Psoas muscle (tissue), 8 donors: Measurements from ENCODE around the gene AGRN. TPM values are rescaled to one million over a fixed set of nuclear protein-coding genes. Genes with fewer than 3 reads are reported as not detected.
"Not testable (repeated sequence)": the region's sequence is repeated elsewhere in the genome, so short reads cannot be mapped to it uniquely, and the experiment has no call there.

Experiments
- ATAC-seq, 4 donors: fragments of 200-7000 bp; cut with Tn5 transposase; one replicate each; pipeline ENCODE4 v1.9.1; 2020; ENCODE audit warnings: moderate library complexity in 3 of 4, mild to moderate bottlenecking in 2 of 4
- DNase-seq, 2 donors: peaks; one replicate each; pipeline ENCODE4 v3.0.0-alpha.2; 2020
- H3K27ac ChIP-seq: fragments of 200-600 bp; one replicate; pipeline ENCODE4 v1.8.0; 2022
- H3K27me3 ChIP-seq, 3 donors: fragments of 200-600 bp in 1 of 3; one replicate each; pipeline versions ENCODE4 v1.6.1 to v1.8.0; 2013 to 2022; ENCODE audit warnings: low read length in 2 of 3, mild to moderate bottlenecking in 2 of 3, moderate library complexity in 1 of 3; ENCODE audit not compliant: insufficient read depth in 3 of 3
- H3K36me3 ChIP-seq, 2 donors: fragments of 200-600 bp in 1 of 2; one replicate each; pipeline versions ENCODE4 v1.6.1 to v1.8.0; 2013 to 2022; ENCODE audit warnings: low read depth in 1 of 2, mild to moderate bottlenecking in 1 of 2, moderate library complexity in 1 of 2; ENCODE audit not compliant: insufficient read depth in 1 of 2
- H3K4me1 ChIP-seq: fragments of 200-600 bp; one replicate; pipeline ENCODE4 v1.8.0; 2022
- H3K4me3 ChIP-seq: fragments of 200-600 bp; one replicate; pipeline ENCODE4 v1.8.0; 2022; ENCODE audit warnings: mild to moderate bottlenecking
- H3K9me3 ChIP-seq: fragments of 200-600 bp; one replicate; pipeline ENCODE4 v1.8.0; 2022
- CTCF ChIP-seq: fragments of 200-600 bp; IDR thresholded peaks from one replicate; pipeline ENCODE4 v1.8.0; 2022; ENCODE audit warnings: antibody characterized with exemption
- WGBS, 3 donors: extraction: QIAGEN DNeasy Blood & Tissue Kit; methylation state at CpG; one replicate each; pipeline versions ENCODE4 v1.1.6 to v1.1.7; 2013; 5-methylcytosine and 5-hydroxymethylcytosine counted together
- intact Hi-C, 2 donors: fragments of 100-400 bp; cut with DNase I; formaldehyde crosslinking; loops; one replicate each; pipeline versions ENCODE4 v1.11.0 to v1.14.2; 2022
- polyA plus RNA-seq, 3 donors: library from polyadenylated mRNA; stranded (reverse); fragments of 200-250 nt; gene quantifications; one replicate each; pipeline ENCODE4 v1.2.3, GENCODE V29; 2013
- total RNA-seq, 4 donors: library from RNA; stranded (reverse); fragmentation: NEBNext Ultra II Directional in 2 of 4; extraction: Animal tissue kit (Norgen Biotek cat#: 25700) in 2 of 4; gene quantifications; one replicate each; pipeline versions ENCODE4 v1.2.1 to v1.2.4, GENCODE V29; 2021 to 2023
- donor health status: healthy with polysubstance abuse.
- donor health status: DM: no; HTN: no; CAD: no; lungs with moderate emphysema.
- donor health status: Bipolar disorder and iron deficiency.
- donor health status: healthy.
- donor health status: DM: yes; HTN: yes; CAD: no.
- donor health status: DM: no; HTN: no; CAD: no.
- donor health status: DM: no; HTN: no; CAD: no.
- donor health status: DM: yes; HTN: yes; CAD: no.

Gene AGRN
- total and polyA plus RNA-seq, 7 donors, result 1.3 to 5.4 (median 3.4) TPM

DNA sequence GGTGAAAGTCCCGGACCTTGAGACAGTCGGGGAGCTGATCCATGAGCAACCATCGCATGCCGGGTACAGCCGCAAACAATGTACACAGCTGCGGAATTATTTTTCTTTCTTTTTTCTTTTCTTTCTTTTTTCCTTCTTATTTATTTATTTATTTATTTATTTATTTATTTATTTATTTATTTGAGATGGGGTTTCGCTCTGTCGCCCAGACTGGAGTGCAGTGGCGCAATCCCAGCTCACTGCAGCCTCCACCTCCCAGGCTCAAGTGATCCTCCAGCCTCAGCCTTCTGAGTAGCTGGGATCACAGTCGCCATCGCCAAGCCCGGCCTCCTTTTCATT, 35.5 kb upstream of the AGRN start:
- no peak for ATAC-seq
- no peaks in the 10 kb centered on the region for H3K36me3 ChIP-seq
- no peak overlapping the region for H3K27ac ChIP-seq
- no peaks in the 10 kb centered on the region for H3K27me3 ChIP-seq
- peak overlapping the region; percentile 49 for H3K4me3 ChIP-seq
- H3K4me1 ChIP-seq, result peaks cover 27% of the 10 kb centered on the region
- DNase-seq, result no peak
- no peaks in the 10 kb centered on the region for H3K9me3 ChIP-seq
- TF ChIP-seq CTCF, result no peak
- intact Hi-C loops, result loop anchor here (1.0 to 5.0 kb wide), 4 partner anchors 14 to 308 kb away; no protein-coding TSS in a partner anchor
- 59 to 64% (median 59%) methylated on average over 12 of the region's 12 CpGs for WGBS, 3 donors

GRCh38 chr1:985126-985525, 34.8 kb upstream of the AGRN start:
- no peaks in the 10 kb centered on the region for H3K36me3 ChIP-seq
- no peak for TF ChIP-seq CTCF
- no peak for ATAC-seq
- 76 to 78% (median 78%) methylated on average over 13 of the region's 13 CpGs for WGBS, 3 donors
- no peak for DNase-seq
- intact Hi-C loops, result loop anchor here in 1 of 2 donors (2.0 kb wide), 2 partner anchors 14 to 78 kb away; no protein-coding TSS in a partner anchor
- H3K4me1 ChIP-seq, result peaks cover 20% of the 10 kb centered on the region
- no peaks in the 10 kb centered on the region for H3K27me3 ChIP-seq
- H3K27ac ChIP-seq, result no peak overlapping the region
- H3K9me3 ChIP-seq, result no peaks in the 10 kb centered on the region
- H3K4me3 ChIP-seq, result no peak overlapping the region

GRCh38 chr1:988061-988460, 31.9 kb upstream of the AGRN start:
- H3K4me1 ChIP-seq, H3K27me3 ChIP-seq, H3K4me3 ChIP-seq, H3K27ac ChIP-seq, H3K9me3 ChIP-seq, ATAC-seq, intact Hi-C loops, DNase-seq, H3K36me3 ChIP-seq: not testable (repeated sequence)
- WGBS, 3 donors, result 82 to 91% (median 83%) methylated on average over 5 of the region's 5 CpGs

DNA sequence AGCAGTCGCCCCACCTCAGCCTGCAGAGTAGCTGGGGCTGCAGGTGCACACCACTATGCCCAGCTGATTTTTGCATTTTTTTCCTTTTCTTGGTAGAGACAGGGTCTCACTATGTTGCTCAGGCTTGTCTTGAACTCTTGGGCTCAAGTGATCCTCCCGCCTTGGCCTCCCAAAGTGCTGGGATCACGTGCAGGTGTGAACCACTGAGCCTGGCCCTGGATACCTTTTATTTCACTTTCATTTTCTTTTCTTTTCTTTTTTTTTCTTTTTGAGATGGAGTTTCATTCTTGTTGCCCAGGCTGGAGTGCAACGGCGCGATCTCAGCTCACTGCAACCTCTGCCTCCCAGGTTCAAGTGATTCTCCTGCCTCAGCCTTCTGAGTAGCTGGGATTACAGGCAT, 28.6 kb upstream of the AGRN start:
- H3K4me1 ChIP-seq, H3K27me3 ChIP-seq, DNase-seq, ATAC-seq, intact Hi-C loops, H3K4me3 ChIP-seq, H3K9me3 ChIP-seq, H3K36me3 ChIP-seq, H3K27ac ChIP-seq: not testable (repeated sequence)
- WGBS, 3 donors, result 90 to 99% (median 95%) methylated on average over 6 of the region's 6 CpGs

GRCh38 chr1:991895-992294, 28.0 kb upstream of the AGRN start:
- Histone ChIP-seq H3K36me3 (no peaks in the 10 kb centered on the region), H3K4me1 (no peaks in the 10 kb centered on the region), H3K27ac (no peak overlapping the region), H3K4me3 (no peak overlapping the region), H3K27me3 (no peaks in the 10 kb centered on the region), H3K9me3 (no peaks in the 10 kb centered on the region)
- DNase-seq, result no peak
- intact Hi-C loops, result no loop called here
- ATAC-seq, result no peak
- WGBS, 3 donors, result 96 to 97% (median 97%) methylated on average over 10 of the region's 10 CpGs
- TF ChIP-seq CTCF, result no peak

- no peak for ATAC-seq
- 93 to 94% (median 94%) methylated on average over 7 of the region's 7 CpGs for WGBS, 3 donors
- intact Hi-C loops, result no loop called here
- Histone ChIP-seq H3K9me3 (no peaks in the 10 kb centered on the region), H3K4me3 (no peak overlapping the region), H3K36me3 (no peaks in the 10 kb centered on the region), H3K27ac (no peak overlapping the region), H3K27me3 (no peaks in the 10 kb centered on the region), H3K4me1 (no peaks in the 10 kb centered on the region)
- DNase-seq, result no peak
- no peak for TF ChIP-seq CTCF
These were observed 27.6 kb upstream of the AGRN start for GRCh38 chr1:992362-992761.
